ENCODE data around the gene PXMP4. TPM values are rescaled to one million over a fixed set of nuclear protein-coding genes. Genes with fewer than 3 reads are reported as not detected.

Gene PXMP4
- total RNA-seq, 1 experiment from 2014 or later: 12.0 TPM

- ATAC-seq: no peak
- BruUV-seq (replicated peaks): no TSS peak
- Histone ChIP-seq H3K27ac (ENCODE audit: low read length) (no peak overlapping the region), H3K4me1 (ENCODE audit: control insufficient read depth, insufficient read depth, low read length) (peaks cover 14% of the 10 kb centered on the region), H3K27me3 (ENCODE audit: control insufficient read depth, insufficient read depth, low read length) (no peaks in the 10 kb centered on the region), H3K9me3 (ENCODE audit: control insufficient read depth, insufficient read depth, low read depth, low read length) (no peaks in the 10 kb centered on the region), H3K4me3 (ENCODE audit: low read depth in 2 of 2, low read length in 2 of 2) (peak overlapping the region in 1 of 2 experiments; percentile 7; a peak in 1 of 4 replicates), H3K36me3 (ENCODE audit: control insufficient read depth, insufficient read depth, low read length) (no peaks in the 10 kb centered on the region)
- intact Hi-C loops (cut with micrococcal nuclease; ENCODE audit: unreplicated experiment) (no loop called here), in situ Hi-C loops (cut with HindIII; ENCODE audit: low pct_unique_long_range_greater_than_20kb, low sequenced_read_pairs) (no loop called here)
- TF ChIP-seq, protein P1, sequence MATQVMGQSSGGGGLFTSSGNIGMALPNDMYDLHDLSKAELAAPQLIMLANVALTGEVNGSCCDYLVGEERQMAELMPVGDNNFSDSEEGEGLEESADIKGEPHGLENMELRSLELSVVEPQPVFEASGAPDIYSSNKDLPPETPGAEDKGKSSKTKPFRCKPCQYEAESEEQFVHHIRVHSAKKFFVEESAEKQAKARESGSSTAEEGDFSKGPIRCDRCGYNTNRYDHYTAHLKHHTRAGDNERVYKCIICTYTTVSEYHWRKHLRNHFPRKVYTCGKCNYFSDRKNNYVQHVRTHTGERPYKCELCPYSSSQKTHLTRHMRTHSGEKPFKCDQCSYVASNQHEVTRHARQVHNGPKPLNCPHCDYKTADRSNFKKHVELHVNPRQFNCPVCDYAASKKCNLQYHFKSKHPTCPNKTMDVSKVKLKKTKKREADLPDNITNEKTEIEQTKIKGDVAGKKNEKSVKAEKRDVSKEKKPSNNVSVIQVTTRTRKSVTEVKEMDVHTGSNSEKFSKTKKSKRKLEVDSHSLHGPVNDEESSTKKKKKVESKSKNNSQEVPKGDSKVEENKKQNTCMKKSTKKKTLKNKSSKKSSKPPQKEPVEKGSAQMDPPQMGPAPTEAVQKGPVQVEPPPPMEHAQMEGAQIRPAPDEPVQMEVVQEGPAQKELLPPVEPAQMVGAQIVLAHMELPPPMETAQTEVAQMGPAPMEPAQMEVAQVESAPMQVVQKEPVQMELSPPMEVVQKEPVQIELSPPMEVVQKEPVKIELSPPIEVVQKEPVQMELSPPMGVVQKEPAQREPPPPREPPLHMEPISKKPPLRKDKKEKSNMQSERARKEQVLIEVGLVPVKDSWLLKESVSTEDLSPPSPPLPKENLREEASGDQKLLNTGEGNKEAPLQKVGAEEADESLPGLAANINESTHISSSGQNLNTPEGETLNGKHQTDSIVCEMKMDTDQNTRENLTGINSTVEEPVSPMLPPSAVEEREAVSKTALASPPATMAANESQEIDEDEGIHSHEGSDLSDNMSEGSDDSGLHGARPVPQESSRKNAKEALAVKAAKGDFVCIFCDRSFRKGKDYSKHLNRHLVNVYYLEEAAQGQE (IDR thresholded peaks at IDR 0.05; ENCODE audit: insufficient read depth in 1 of 2, low read depth in 2 of 2, low read length in 1 of 2): no peak
- TF ChIP-seq SIN3A (IDR thresholded peaks at IDR 0.05; ENCODE audit: borderline replicate concordance, insufficient read depth, low read depth, low read length) (no peak), POLR2AphosphoS5 (IDR thresholded peaks at IDR 0.05; ENCODE audit: low read depth, low read length) (no peak), CTCF (IDR thresholded peaks at IDR 0.05) (no peak), TCF7L2 (IDR thresholded peaks at IDR 0.05; ENCODE audit: low read depth, low read length) (no peak)
- CTCF ChIA-PET: no interaction called here
- POLR2A ChIA-PET: interaction anchor here (0.6 kb wide), 1 partner anchor 18 kb away, joined by 3 read pairs; no protein-coding TSS in a partner anchor
- no peak for DNase-seq (ENCODE audit: low read depth, low spot score)
Observed at GRCh38 chr20:33667245-33667675, 52.9 kb downstream of the PXMP4 start.

DNA sequence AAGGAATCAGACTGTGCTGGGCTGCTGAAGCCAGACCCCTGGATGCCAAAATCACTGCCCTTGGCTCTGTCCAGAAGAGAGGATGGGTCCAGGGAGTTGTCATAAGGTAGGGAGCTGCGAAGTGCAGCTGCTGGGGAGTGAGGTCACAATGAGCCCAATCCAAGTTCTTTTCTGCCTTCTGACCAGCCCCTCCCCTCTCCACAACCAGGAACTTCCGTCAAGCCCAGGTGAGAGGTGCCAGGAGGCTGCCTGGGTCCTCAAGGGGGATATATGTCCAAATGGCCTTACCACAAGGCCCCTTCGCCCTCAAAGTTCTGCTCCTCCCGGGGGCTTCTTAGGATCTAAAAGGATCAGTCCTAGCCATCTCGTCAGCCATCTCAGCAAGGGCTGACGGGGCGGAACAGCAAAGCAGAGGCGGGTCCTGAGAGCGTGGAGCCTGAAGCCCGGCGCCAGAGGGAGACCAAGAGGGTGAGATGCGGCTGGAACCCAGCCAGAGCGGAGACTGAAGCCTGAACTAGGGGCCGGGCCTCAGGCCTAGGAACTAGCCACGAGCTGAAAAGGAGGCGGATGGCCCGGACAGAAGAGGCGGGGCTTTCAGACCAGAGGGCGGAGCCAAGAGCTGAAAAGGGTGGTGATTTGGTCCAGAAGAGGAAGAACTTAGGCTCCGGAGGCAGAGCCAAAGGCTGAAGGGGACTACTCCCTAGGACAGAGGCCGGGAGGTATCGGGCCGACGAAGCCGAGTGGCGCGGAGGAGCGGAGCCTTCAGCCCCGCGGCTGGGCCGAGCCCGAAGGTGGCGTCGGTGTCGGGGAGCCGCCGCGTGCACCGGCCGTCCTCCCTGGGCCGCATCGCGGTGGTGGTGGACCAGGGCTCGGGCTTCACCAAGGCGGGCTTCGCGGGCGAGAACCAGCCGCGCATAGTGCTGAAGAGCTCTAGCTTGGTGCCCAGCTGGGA is 53.5 kb downstream of the PXMP4 start, which contains the start of gene ACTL10:
Gene ACTL10 (plus strand): TSS at position 651 of the 952 bp plus-strand sequence. CDS start 555 bp downstream, outside the sequence.
- POLR2A ChIA-PET: interaction anchor here (0.6 kb wide), 1 partner anchor 18 kb away, joined by 3 read pairs; no protein-coding TSS in a partner anchor
- no peak for TF ChIP-seq CTCF (IDR thresholded peaks at IDR 0.05)
- no peak for TF ChIP-seq SIN3A (IDR thresholded peaks at IDR 0.05; ENCODE audit: borderline replicate concordance, insufficient read depth, low read depth, low read length)
- TF ChIP-seq, protein P1 (IDR thresholded peaks at IDR 0.05; ENCODE audit: insufficient read depth in 1 of 2, low read depth in 2 of 2, low read length in 1 of 2): no peak
- TF ChIP-seq POLR2AphosphoS5 (IDR thresholded peaks at IDR 0.05; ENCODE audit: low read depth, low read length): no peak
- no peak for TF ChIP-seq TCF7L2 (IDR thresholded peaks at IDR 0.05; ENCODE audit: low read depth, low read length)

More for the DNA sequence above, 53.5 kb downstream of the PXMP4 start, which contains the start of gene ACTL10:
- no peaks in the 10 kb centered on the region for H3K36me3 ChIP-seq (ENCODE audit: control insufficient read depth, insufficient read depth, low read length)
- H3K4me1 ChIP-seq (ENCODE audit: control insufficient read depth, insufficient read depth, low read length): peaks cover 14% of the 10 kb centered on the region
- in situ Hi-C loops (cut with HindIII; ENCODE audit: low pct_unique_long_range_greater_than_20kb, low sequenced_read_pairs) (no loop called here), intact Hi-C loops (cut with micrococcal nuclease; ENCODE audit: unreplicated experiment) (no loop called here)
- CTCF ChIA-PET: interaction anchor here (0.5 kb wide), 1 partner anchor 461 kb away, joined by 3 read pairs; no protein-coding TSS in a partner anchor
- ATAC-seq (no peak), DNase-seq (ENCODE audit: low read depth, low spot score) (no peak)
- H3K27ac ChIP-seq (ENCODE audit: low read length): no peak within 1 kb of the TSS
- peak within 1 kb of the TSS in 1 of 2 experiments; percentile 7; a peak in 1 of 4 replicates for H3K4me3 ChIP-seq (ENCODE audit: low read depth in 2 of 2, low read length in 2 of 2)
- no peaks in the 10 kb centered on the region for H3K27me3 ChIP-seq (ENCODE audit: control insufficient read depth, insufficient read depth, low read length)
- H3K9me3 ChIP-seq (ENCODE audit: control insufficient read depth, insufficient read depth, low read depth, low read length): no peaks in the 10 kb centered on the region
- no TSS peak for BruUV-seq (replicated peaks)
